Fibroblast of villous mesenchyme (primary cell): ENCODE data around the gene TRMT1. TPM values are rescaled to one million over a fixed set of nuclear protein-coding genes. Genes with fewer than 3 reads are reported as not detected.

ENCODE experiments used
- DNase-seq: peaks from one replicate; pipeline ENCODE4 v3.0.0-alpha.2; 2010; ENCODE audit warnings: low read depth
- H3K4me3 ChIP-seq: 2 replicates; pipeline ENCODE4 v1.5.1; 2011; ENCODE audit warnings: low read depth, mild to moderate bottlenecking, low read length
- total RNA-seq: library from RNA; depleted of rRNA; stranded (reverse); fragments of >200 nt; gene quantifications from 2 replicates; pipeline ENCODE4 v1.2.3, GENCODE V29; 2012
- TF ChIP-seq, protein P1 (sequence below): IDR thresholded peaks from 2 replicates; pipeline ENCODE4 v1.5.1; 2012; ENCODE audit warnings: low read depth, mild to moderate bottlenecking, low read length; ENCODE audit not compliant: insufficient read depth

Gene TRMT1
- total RNA-seq, 1 donor: 25.9 TPM

DNA sequence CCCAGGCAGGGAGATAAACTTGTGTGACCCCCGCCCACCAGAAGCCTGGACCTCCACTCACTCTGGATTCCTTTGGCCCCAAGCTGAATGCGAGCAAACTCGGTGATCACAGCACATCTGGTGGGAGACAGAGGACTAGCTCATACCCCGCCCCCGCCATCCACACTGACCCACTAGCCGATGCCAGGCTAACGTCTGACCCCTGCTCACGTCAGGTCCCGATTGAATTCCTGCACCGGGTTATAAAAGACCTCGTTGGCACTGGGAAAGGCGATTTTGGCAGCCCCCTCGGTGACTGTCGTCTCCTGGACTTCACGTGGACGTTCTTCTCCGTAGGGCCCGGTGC lies 631 bp downstream of the TRMT1 start:
- DNase-seq: no peak
- peak overlapping the region; percentile 91 for H3K4me3 ChIP-seq
- TF ChIP-seq, protein P1, sequence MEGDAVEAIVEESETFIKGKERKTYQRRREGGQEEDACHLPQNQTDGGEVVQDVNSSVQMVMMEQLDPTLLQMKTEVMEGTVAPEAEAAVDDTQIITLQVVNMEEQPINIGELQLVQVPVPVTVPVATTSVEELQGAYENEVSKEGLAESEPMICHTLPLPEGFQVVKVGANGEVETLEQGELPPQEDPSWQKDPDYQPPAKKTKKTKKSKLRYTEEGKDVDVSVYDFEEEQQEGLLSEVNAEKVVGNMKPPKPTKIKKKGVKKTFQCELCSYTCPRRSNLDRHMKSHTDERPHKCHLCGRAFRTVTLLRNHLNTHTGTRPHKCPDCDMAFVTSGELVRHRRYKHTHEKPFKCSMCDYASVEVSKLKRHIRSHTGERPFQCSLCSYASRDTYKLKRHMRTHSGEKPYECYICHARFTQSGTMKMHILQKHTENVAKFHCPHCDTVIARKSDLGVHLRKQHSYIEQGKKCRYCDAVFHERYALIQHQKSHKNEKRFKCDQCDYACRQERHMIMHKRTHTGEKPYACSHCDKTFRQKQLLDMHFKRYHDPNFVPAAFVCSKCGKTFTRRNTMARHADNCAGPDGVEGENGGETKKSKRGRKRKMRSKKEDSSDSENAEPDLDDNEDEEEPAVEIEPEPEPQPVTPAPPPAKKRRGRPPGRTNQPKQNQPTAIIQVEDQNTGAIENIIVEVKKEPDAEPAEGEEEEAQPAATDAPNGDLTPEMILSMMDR: no peak

- no peak for DNase-seq
- TF ChIP-seq, protein P1: no peak
- no peak overlapping the region for H3K4me3 ChIP-seq
These were observed 4.0 kb downstream of the TRMT1 start for GRCh38 chr19:13112555-13112954.

DNA sequence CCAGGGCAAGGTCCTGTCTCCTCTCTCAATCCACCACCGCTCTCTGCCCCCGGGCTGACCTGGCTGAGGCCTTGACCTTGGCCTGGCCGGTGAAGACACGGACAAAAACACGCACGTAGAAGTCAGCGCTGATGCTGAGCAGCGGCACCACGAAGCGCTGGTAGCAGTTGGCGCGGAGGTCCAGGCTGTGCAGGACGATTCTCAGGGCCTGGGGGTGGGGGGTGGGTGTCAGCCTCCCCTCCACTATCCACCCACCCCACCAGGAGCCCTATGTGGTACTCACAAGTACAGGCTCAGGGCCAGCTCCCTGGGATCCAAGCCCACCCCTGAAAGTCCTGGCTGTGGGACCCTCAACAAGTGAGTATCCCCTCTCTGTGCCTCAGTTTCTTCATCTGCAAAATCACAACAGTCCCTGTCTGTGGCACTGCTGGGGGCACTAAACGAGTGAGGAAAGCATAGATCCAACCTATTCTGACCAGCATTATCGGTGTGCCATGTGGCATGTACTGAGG lies 6.4 kb downstream of the TRMT1 start:
- DNase-seq: no peak
- TF ChIP-seq, protein P1: no peak
- H3K4me3 ChIP-seq: no peak overlapping the region

DNA sequence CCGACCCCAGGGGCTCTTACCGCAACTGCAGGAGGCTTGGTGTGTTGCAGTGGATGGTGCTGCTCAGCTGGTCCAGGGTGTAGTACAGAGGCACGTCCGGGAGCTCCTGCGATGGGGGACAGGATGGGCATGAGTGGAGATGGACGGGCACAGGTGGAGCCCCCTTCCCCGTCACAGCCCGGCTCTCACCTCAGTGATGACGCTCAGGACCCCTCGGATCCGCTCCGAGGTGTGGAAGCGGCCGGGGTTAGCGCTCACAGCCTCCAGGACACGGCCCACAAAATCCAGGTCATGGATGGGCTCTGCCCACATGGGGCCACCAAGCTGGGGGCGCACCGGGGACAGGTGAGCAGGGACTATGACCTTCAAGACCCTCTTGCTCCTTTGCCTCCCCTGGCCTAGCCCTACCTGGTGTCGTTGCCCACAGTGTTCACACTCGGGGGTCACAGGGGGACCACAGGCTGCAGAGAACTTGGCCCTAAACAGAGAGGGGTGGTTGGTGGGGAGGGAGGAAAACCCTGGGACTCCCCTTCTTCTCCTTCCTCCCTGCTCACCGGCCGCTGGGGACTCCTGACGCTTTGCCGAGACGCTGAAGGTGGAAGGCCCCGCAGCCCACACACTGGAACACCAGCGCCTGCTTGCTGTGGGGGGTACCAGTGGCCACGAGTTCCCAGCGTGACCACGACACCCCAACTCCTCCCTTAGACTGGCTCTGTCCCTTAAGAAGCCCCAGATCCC lies 7.0 kb downstream of the TRMT1 start:
- no peak for DNase-seq
- TF ChIP-seq, protein P1: no peak
- no peak overlapping the region for H3K4me3 ChIP-seq

DNA sequence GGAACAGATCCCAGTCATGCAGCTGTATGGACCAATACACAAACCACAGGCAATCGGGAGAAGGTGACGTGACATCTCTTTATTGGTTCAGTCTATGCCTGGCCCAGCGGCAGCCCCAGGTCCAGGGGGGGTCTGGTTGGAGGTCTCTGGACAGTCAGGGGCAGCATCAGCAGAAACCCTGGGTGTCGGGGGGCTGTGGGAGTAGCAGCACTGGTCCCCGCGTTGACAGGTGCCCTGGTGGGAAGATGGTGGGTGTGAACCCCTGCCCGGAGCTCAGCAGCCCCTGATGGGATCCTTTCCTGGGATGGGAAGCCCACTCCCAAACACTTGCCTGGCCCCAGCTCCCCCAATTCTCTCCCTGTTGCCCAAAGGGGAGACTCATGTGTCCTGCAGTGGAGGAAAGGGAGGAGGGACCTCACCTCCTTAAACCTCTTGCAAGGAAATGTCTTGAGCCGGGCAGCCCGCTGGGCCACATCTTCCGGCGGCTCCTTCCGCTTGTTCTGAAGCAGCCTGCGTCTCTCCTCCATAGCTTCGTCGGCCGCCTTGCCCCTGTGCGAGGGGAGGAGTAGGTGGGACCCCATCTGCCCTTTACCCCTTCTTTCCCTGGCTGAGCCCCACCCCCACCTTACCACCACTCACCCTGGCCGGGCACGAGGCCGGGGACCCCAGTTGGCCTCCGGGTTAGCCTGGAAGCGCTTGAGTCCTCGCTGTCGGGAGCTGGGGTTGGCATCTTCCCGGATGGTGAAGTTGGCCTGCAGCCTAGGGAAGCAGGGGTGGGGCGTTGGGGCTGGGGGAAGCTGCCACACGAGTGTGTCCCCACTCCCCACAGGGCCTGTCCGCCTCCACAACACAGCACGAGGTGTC lies 11.5 kb downstream of the TRMT1 start:
- TF ChIP-seq, protein P1: no peak
- H3K4me3 ChIP-seq: no peak overlapping the region
- no peak for DNase-seq

GRCh38 chr19:13104360-13104847 lies 12.1 kb downstream of the TRMT1 start:
- DNase-seq: no peak
- TF ChIP-seq, protein P1: peak; percentile 54
- no peak overlapping the region for H3K4me3 ChIP-seq
